ENCODE measurements around the gene KRTAP10-4.

The KRTAP10-4 gene

GRCh38 chr21:44564099-44564498 is 9.4 kb upstream of the KRTAP10-4 start:
- no peak for TF ChIP-seq CTCF (IDR thresholded peaks at IDR 0.05)
- Histone ChIP-seq H3K36me3 (no peaks in the 10 kb centered on the region), H3K4me1 (ENCODE audit: control insufficient read depth in 1 of 2, insufficient read depth in 1 of 2, low read depth in 1 of 2, low read length in 1 of 2) (peaks cover 0 to 5% of the 10 kb centered on the region in 2 experiments), H3K27me3 (peaks cover 12% of the 10 kb centered on the region), H3K4me3 (ENCODE audit: low read depth in 1 of 2, low read length in 1 of 2) (no peak overlapping the region), H3K9me3 (no peaks in the 10 kb centered on the region), H3K27ac (no peak overlapping the region)

DNA sequence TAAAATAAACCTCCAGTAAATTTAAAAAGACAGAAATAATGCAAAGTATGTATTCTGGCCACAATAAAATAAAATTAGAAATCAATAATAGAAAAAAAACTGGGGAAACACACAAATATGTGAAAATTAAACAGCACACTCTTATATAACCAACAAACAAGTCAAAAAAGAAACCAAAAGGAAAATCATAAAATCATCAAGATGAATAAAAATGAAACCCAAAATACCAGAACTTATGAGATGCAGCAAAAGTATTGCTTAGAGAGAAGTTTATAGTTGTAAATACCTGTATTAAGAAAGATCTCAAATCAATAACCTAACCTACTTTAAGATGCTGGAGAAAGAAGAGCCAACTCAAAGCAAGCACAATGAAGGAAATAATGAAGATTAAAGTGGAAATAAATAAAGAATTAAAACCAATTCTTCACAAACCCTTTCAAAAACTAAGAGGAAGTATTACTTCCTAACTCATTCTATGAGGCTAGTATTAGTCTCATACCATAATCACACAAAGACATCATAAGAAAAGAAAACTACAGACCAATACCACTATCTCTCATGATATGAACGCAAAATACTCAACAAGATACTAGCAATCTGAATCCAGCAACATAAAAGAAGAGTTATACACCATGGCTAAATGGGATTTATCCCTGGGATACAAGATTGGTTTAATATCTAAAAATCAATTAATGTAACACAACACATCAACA is 8.5 kb upstream of the KRTAP10-4 start:
- no peak overlapping the region for H3K27ac ChIP-seq
- H3K4me3 ChIP-seq (ENCODE audit: low read depth in 1 of 2, low read length in 1 of 2) = no peak overlapping the region
- no peaks in the 10 kb centered on the region for H3K36me3 ChIP-seq
- no peaks in the 10 kb centered on the region for H3K9me3 ChIP-seq
- H3K4me1 ChIP-seq (ENCODE audit: control insufficient read depth in 1 of 2, insufficient read depth in 1 of 2, low read depth in 1 of 2, low read length in 1 of 2) = peaks cover 0 to 5% of the 10 kb centered on the region in 2 experiments
- peaks cover 7% of the 10 kb centered on the region for H3K27me3 ChIP-seq
- TF ChIP-seq CTCF (IDR thresholded peaks at IDR 0.05) = no peak

DNA sequence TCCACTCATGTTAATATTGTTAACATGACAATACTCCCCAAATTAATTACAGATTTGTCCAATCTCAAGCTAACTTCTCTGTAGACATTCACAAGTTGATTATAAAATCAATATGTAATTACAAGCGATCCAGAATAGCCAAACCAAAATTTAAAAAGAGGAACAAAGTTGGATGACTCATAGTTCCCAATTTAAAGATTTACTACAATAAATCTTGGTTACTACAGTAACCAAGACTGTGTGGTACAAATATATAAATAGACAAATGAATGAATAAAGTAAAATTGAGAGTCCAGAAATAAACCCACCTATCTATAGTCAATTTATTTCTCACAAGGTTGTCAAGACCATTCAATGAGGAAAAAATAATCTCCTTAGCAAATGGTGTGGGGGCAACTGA is 7.1 kb upstream of the KRTAP10-4 start:
- Histone ChIP-seq H3K36me3 (no peaks in the 10 kb centered on the region), H3K4me1 (ENCODE audit: control insufficient read depth in 1 of 2, insufficient read depth in 1 of 2, low read depth in 1 of 2, low read length in 1 of 2) (peaks cover 0 to 5% of the 10 kb centered on the region in 2 experiments), H3K9me3 (no peaks in the 10 kb centered on the region), H3K27me3 (peaks cover 5% of the 10 kb centered on the region), H3K27ac (no peak overlapping the region), H3K4me3 (ENCODE audit: low read depth in 1 of 2, low read length in 1 of 2) (no peak overlapping the region)
- no peak for TF ChIP-seq CTCF (IDR thresholded peaks at IDR 0.05)

- Histone ChIP-seq H3K36me3 (no peaks in the 10 kb centered on the region), H3K27ac (no peak overlapping the region), H3K4me1 (ENCODE audit: control insufficient read depth in 1 of 2, insufficient read depth in 1 of 2, low read depth in 1 of 2, low read length in 1 of 2) (peaks cover 0 to 5% of the 10 kb centered on the region in 2 experiments), H3K27me3 (peaks cover 5% of the 10 kb centered on the region), H3K4me3 (ENCODE audit: low read depth in 1 of 2, low read length in 1 of 2) (no peak overlapping the region), H3K9me3 (no peaks in the 10 kb centered on the region)
- no peak for TF ChIP-seq CTCF (IDR thresholded peaks at IDR 0.05)
Observed at GRCh38 chr21:44567481-44568171, 5.9 kb upstream of the KRTAP10-4 start.

DNA sequence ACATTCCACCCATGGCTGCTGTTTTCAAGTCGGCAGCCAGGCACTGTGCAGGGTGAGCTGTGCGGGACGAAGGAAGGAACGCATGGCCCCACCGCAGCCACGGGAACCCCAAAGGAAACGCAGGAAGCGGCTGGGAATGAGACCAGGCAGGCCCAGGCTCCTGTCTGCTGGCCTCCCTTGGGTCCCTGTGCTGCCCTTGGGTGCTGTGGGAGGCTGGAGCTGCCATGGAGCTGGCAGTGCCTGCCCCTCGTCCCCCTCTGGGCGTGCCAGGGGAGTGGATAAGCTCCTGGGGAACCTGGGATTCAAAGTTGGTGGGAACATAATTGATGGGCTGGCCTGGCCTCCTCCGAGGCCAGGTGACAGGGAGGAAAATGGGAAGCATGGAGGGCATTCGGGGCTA is 5.3 kb upstream of the KRTAP10-4 start:
- no peaks in the 10 kb centered on the region for H3K36me3 ChIP-seq
- TF ChIP-seq CTCF (IDR thresholded peaks at IDR 0.05) = no peak
- no peaks in the 10 kb centered on the region for H3K9me3 ChIP-seq
- H3K27ac ChIP-seq = no peak overlapping the region
- peaks cover 7% of the 10 kb centered on the region for H3K27me3 ChIP-seq
- H3K4me3 ChIP-seq (ENCODE audit: low read depth in 1 of 2, low read length in 1 of 2) = no peak overlapping the region
- H3K4me1 ChIP-seq (ENCODE audit: control insufficient read depth in 1 of 2, insufficient read depth in 1 of 2, low read depth in 1 of 2, low read length in 1 of 2) = peaks cover 0 to 5% of the 10 kb centered on the region in 2 experiments
